Nephron progenitor cell (in vitro differentiated cells): ENCODE results near the gene REEP2.
"Not testable (repeated sequence)": the region's sequence is repeated elsewhere in the genome, so short reads cannot be mapped to it uniquely, and the experiment has no call there.

Source experiments
- DNase-seq: peaks from one replicate; pipeline ENCODE4 v3.0.0; 2021
- H3K27ac Mint-ChIP-seq: 2 replicates; pipeline ENCODE4 v1.8.0; 2021; ENCODE audit warnings: mild to moderate bottlenecking, moderate library complexity, mixed read lengths
- H3K27me3 Mint-ChIP-seq: 2 replicates; pipeline ENCODE4 v1.8.0; 2021; ENCODE audit warnings: mild to moderate bottlenecking, low read depth, mixed read lengths; ENCODE audit not compliant: poor library complexity
- H3K36me3 Mint-ChIP-seq: 2 replicates; pipeline ENCODE4 v1.8.0; 2021; ENCODE audit warnings: low read depth, mixed read lengths
- H3K4me1 Mint-ChIP-seq: 2 replicates; pipeline ENCODE4 v1.8.0; 2021; ENCODE audit warnings: mixed read lengths
- H3K4me3 Mint-ChIP-seq: 2 replicates; pipeline ENCODE4 v1.8.0; 2021; ENCODE audit warnings: mild to moderate bottlenecking, moderate library complexity, mixed read lengths
- H3K9me3 Mint-ChIP-seq: 2 replicates; pipeline ENCODE4 v1.8.0; 2021; ENCODE audit warnings: mild to moderate bottlenecking, moderate library complexity, mixed read lengths
- CTCF ChIP-seq: fragments of 200-600 bp; sonication (generic); IDR thresholded peaks from 2 replicates; pipeline ENCODE4 v1.5.0; 2021; ENCODE audit warnings: antibody characterized with exemption

REEP2 gene

DNA sequence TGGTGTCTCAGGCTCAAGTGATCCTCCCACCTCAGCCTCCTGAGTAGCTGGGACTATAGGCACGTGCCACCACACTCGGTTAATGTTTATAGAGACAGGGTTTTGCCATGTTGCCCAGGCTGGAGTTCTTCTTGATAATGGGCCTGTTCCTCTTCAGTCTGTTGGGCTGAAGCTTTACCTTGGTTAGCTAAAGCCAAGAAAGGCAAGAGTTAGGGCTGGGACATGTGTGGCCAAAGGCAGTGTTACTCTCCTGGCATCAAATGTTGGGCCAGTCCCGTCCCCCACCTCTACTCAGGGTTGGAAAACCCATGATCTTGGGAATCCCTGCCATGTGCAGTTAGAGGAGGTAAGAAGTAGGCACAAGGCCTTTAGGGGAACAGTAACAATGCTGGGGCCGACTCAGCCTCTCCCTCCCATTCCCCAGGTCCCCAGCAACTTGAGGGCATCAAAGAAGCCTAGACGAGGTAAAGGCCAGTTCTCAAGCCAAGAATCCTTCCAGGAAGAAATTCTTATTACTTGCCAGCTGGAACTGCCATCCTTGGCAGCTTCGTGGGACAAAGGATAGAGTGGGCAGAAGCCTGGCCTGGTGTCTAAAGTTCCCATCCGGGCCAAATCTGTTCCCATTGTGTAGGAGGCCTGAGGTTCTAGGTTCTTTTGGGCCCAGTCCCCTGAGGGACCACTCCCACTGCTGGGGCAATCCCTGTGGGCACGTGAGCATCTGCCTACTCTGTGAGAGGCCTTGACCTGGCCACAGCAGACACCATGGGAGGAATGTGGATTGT lies 30.9 kb downstream of the REEP2 start:
- no peak for DNase-seq
- H3K27ac Mint-ChIP-seq, result no peak overlapping the region
- H3K9me3 Mint-ChIP-seq, result no peaks in the 10 kb centered on the region
- H3K36me3 Mint-ChIP-seq, result peaks cover 24% of the 10 kb centered on the region
- no peak for TF ChIP-seq CTCF
- H3K27me3 Mint-ChIP-seq, result peaks cover 40% of the 10 kb centered on the region
- H3K4me1 Mint-ChIP-seq, result peaks cover 31% of the 10 kb centered on the region
- H3K4me3 Mint-ChIP-seq, result no peak overlapping the region

GRCh38 chr5:138470322-138471051 lies 31.6 kb downstream of the REEP2 start:
- TF ChIP-seq CTCF, result no peak
- H3K9me3 Mint-ChIP-seq, result no peaks in the 10 kb centered on the region
- peaks cover 43% of the 10 kb centered on the region for H3K27me3 Mint-ChIP-seq
- no peak overlapping the region for H3K27ac Mint-ChIP-seq
- H3K4me1 Mint-ChIP-seq, result peaks cover 31% of the 10 kb centered on the region
- H3K36me3 Mint-ChIP-seq, result peaks cover 24% of the 10 kb centered on the region
- DNase-seq, result no peak
- no peak overlapping the region for H3K4me3 Mint-ChIP-seq

- Mint-ChIP-seq H3K27me3 (peaks cover 43% of the 10 kb centered on the region), H3K27ac (no peak overlapping the region), H3K36me3 (peaks cover 24% of the 10 kb centered on the region), H3K4me1 (peaks cover 32% of the 10 kb centered on the region), H3K4me3 (no peak overlapping the region), H3K9me3 (no peaks in the 10 kb centered on the region)
- TF ChIP-seq CTCF, result no peak
- DNase-seq, result no peak
Observed at GRCh38 chr5:138471052-138471361, 32.1 kb downstream of the REEP2 start.

- H3K27ac Mint-ChIP-seq, result no peak overlapping the region
- no peaks in the 10 kb centered on the region for H3K9me3 Mint-ChIP-seq
- H3K27me3 Mint-ChIP-seq, result peaks cover 36% of the 10 kb centered on the region
- DNase-seq, result no peak
- no peak overlapping the region for H3K4me3 Mint-ChIP-seq
- TF ChIP-seq CTCF, result no peak
- peaks cover 26% of the 10 kb centered on the region for H3K4me1 Mint-ChIP-seq
- H3K36me3 Mint-ChIP-seq, result peaks cover 16% of the 10 kb centered on the region
Observed at GRCh38 chr5:138472353-138472752, 33.5 kb downstream of the REEP2 start.

DNA sequence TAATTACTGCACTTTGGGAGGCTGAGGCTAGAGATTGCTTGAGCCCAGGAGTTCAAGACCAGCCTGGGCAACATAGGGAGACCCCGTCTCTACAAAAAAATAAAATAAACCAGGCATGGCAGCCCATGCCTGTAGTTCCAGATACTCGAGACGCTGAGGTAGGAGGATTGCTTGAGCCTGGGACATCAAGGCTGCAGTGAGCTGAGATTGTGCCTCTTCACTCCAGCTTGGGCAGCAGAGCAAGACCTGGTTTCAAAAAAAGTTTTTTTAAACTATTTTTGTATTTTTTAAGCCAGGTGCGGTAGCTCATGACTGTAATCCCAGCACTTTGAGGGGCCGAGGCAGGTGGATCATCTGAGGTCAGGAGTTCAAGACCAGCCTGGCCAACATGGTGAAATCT lies 34.3 kb downstream of the REEP2 start:
- H3K27ac Mint-ChIP-seq, H3K4me3 Mint-ChIP-seq, H3K36me3 Mint-ChIP-seq, H3K9me3 Mint-ChIP-seq, DNase-seq: not testable (repeated sequence)
- peaks cover 18% of the 10 kb centered on the region for H3K4me1 Mint-ChIP-seq
- H3K27me3 Mint-ChIP-seq, result peaks cover 30% of the 10 kb centered on the region

DNA sequence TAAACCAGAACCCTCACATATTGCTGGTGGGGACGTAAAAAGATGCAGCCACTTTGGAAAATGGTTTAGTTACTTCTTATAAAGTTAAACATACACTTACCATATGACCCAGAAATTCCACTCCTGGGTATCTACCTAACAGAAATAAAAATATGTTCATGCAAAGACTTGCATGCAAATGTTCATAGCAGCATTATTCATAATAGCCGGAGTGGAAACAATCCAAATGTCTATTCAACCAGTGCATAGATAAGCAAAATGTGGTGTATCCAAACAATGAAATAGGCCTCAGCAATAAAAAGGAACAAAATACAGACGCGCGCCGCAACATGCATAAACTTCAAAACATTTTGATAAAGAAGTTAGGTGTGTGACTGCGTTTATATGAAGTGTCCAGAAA lies 38.1 kb downstream of the REEP2 start:
- no peak for TF ChIP-seq CTCF
- Mint-ChIP-seq H3K36me3 (no peaks in the 10 kb centered on the region), H3K27me3 (peaks cover 23% of the 10 kb centered on the region), H3K9me3 (no peaks in the 10 kb centered on the region), H3K4me1 (peaks cover 15% of the 10 kb centered on the region), H3K27ac (no peak overlapping the region), H3K4me3 (no peak overlapping the region)
- no peak for DNase-seq
